HG03108 (cell line): Measurements from ENCODE around the gene SULT1A3.
A peak's percentile ranks its signal among the peaks of the same experiment; 100 is the strongest.
"Not testable (repeated sequence)": the region's sequence is repeated elsewhere in the genome, so short reads cannot be mapped to it uniquely, and the experiment has no call there.

ENCODE experiments used
- ATAC-seq: cut with Tn5 transposase; IDR thresholded peaks from one replicate; pipeline ENCODE4 v1.9.1; 2021; ENCODE audit warnings: moderate library complexity; ENCODE audit not compliant: unreplicated experiment

Gene SULT1A3

GRCh38 chr16:30186782-30187555 is 12.1 kb upstream of the SULT1A3 start:
- no peak for ATAC-seq

- no peak for ATAC-seq
These were observed 11.5 kb upstream of the SULT1A3 start for GRCh38 chr16:30187556-30187865.

GRCh38 chr16:30187971-30188561 is 11.0 kb upstream of the SULT1A3 start:
- no peak for ATAC-seq

GRCh38 chr16:30191158-30191557 is 7.9 kb upstream of the SULT1A3 start:
- ATAC-seq, result not testable (repeated sequence)

- not testable (repeated sequence) for ATAC-seq
These were observed 6.0 kb upstream of the SULT1A3 start for GRCh38 chr16:30193098-30193497.

- peak; percentile 88 for ATAC-seq
These were observed 5.4 kb upstream of the SULT1A3 start, which contains the start of the genes BOLA2B and SLX1A for GRCh38 chr16:30193615-30194014. Gene BOLA2B, minus strand, starts transcription at chr16:30193666. Its CDS starts 71 bp downstream, at chr16:30193595. Gene SLX1A, plus strand, starts transcription at chr16:30193875. Its CDS starts 210 bp downstream, at chr16:30194085.

DNA sequence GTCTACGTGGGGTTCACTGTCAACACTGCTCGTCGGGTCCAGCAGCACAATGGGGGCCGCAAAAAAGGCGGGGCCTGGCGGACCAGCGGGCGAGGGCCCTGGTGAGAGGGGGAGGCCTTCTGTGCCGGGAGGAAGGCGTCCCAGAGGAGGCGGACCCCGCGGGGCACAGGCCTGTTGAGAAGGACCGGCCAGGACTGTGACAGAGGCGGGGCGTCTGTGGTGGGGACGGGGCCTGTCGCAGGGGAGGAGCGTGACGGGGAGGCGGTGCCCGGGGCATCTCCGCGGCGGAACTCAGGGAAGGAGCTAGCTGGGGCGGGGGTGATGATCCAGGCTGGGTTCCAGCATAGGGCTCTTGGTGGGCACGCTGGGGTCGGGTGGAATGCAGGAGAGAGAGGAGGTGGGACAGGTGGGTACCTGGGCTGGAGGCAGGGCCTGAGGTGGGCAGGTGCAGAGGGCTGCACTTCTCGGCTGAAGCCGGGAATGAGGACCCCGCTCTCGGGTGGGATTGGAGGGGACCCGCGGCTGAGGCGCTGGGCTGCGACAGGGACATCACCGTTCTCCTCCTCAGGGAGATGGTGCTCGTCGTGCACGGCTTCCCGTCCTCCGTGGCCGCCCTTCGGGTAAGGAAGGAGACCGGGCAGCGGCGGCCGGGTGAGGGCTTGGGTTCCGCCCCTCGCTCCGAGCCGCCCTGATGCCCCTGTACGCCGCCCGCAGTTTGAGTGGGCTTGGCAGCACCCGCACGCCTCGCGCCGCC is 4.7 kb upstream of the SULT1A3 start:
- peak; percentile 51 for ATAC-seq

- ATAC-seq, result not testable (repeated sequence)
These were observed 2.1 kb upstream of the SULT1A3 start for GRCh38 chr16:30197001-30197400.

GRCh38 chr16:30199608-30200343 is 721 bp downstream of the SULT1A3 start:
- not testable (repeated sequence) for ATAC-seq

- ATAC-seq, result not testable (repeated sequence)
These were observed 6.6 kb downstream of the SULT1A3 start for GRCh38 chr16:30205541-30206236.

DNA sequence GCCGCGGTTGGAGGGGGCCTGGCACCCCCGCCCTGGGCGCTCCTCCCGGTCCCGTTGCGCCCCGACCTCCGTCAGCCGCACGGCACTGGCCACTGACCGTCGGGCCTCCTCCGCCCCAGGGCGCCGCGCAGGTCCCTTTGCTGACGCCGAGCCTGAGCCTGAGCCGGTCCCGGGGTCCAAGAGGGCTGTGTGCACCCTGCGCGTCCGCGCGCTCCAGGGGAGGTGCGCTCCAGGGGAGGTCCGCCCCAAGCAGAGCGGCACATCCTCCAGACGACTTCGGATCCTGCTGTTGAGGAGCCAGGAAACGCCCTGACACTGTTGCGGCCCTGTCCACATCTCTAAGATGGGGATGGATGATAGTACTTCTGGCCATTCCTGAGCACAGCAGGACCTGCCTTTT is 7.2 kb downstream of the SULT1A3 start:
- ATAC-seq, result not testable (repeated sequence)

DNA sequence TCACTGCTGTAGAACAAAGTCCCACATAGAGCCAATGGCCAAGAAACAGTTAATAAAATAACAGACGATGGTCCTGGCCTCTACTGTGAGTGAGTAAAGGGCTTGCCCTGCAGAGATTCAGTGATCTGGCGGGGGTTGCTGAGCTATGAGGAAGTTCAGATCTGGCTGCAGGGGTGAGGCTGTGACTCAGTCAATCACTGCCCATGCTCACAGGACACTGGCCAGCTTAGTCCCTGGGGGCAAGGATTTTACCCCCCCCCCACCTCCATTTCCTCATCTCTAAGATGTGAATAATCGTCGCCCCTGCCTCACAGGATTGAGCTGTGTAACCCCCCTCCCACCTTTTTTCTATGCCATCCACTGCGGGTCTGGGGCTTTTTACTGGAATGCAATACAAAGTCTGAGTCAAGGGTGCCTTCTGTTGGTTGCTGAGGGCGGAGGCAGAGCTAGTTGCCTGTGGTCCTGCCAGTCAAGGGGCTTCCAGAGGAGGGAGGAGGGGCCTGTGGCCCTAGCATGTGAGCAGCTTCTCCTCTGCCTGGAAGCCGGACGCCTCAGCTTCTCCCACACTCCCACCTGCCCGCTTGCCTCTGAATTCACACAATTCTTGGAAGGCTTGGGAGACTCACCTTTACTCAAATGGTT is 8.1 kb downstream of the SULT1A3 start:
- not testable (repeated sequence) for ATAC-seq

- not testable (repeated sequence) for ATAC-seq
These were observed 10.0 kb downstream of the SULT1A3 start for GRCh38 chr16:30209032-30209431.

DNA sequence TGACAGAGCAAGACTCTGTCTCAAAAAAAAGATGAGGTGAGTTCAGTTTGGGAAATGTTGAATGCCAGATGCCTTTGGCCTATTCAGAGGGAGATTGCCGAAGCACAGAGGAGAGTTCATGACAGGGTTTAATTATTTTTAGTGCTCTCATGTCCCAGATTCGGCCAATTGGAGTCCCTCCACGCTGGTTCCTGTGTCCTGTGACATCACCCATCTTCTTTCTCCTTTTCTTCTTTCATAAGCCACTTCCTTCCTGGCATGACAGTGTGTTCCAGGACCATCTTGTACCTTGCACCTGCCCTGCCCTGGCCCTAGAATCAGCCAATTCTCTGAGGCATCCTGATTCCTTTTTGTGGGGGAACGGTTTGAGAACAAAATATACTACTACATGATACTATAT is 12.4 kb downstream of the SULT1A3 start:
- not testable (repeated sequence) for ATAC-seq

DNA sequence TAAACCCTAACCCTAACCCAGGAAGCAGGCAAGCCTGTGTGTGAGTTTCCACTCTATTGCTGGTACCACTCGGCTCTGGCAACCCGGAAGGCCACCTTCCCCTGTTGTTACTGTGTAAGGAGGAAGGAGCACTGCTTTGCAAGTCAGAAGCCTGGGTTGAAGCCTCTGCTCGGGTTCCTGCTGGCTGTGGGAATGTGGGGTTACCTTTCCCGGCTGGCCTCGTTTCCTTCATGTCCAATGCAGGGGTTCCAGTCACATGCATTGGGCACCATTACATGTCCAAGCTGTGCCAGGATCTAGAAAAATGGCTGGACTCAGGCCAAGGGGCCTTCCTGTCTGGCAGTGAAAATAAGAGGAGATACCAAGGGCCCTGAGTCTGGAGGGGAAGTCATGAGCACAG is 18.0 kb downstream of the SULT1A3 start:
- not testable (repeated sequence) for ATAC-seq

GRCh38 chr16:30248379-30248778 is 49.3 kb downstream of the SULT1A3 start, which contains the start of gene NPIPB13:
Gene NPIPB13, minus strand, starts transcription at chr16:30248479. Its CDS starts 2,906 bp downstream, at chr16:30245573.
- ATAC-seq, result not testable (repeated sequence)
